K562 (cell line): ENCODE results near the gene SYT1. TPM values are rescaled to one million over a fixed set of nuclear protein-coding genes. Genes with fewer than 3 reads are reported as not detected.

Experiments used
- ATAC-seq: fragments of 200-7000 bp; cut with Tn5 transposase; 3 replicates; pipeline ENCODE4 v1.9.1; 2020; ENCODE audit warnings: moderate library complexity
- BruUV-seq: library from RNA; stranded (reverse); fragments of 400-500 nt; replicated peaks from 2 replicates; lab custom pipeline; 2021; lab: Mats Ljungman, UMichigan
- CTCF ChIA-PET: fragments of 300-600 bp; formaldehyde crosslinking; extraction: SDS; loops from one replicate; lab custom pipeline; 2021; ENCODE audit warnings: low intra/inter-chr PET ratio; lab: Yijun Ruan, JAX
- POLR2A ChIA-PET: fragments of 300-600, 350-650 bp; sonication (Branson Sonifier 250); formaldehyde crosslinking; extraction: SDS; loops from one replicate; lab custom pipeline; 2021; ENCODE audit warnings: antibody characterized with exemption, inconsistent platforms; lab: Yijun Ruan, JAX
- DNase-seq, 4 experiments: peaks; one replicate each; pipeline versions ENCODE4 v3.0.0 to v3.0.0-alpha.2; 2011 to 2018; ENCODE audit warnings: low spot score in 3 of 4, mixed read lengths in 3 of 4; ENCODE audit errors: extremely low read depth in 1 of 4
- FAIRE-seq: peaks from 2 replicates; lab custom pipeline; 2011; peaks lifted over from hg19 to GRCh38; lab: Jason Lieb, UNC
- H2AFZ ChIP-seq: 2 replicates; pipeline ENCODE4 v1.6.0; 2011; ENCODE audit warnings: low read depth, low read length, control low read depth, inconsistent platforms
- H3K27ac ChIP-seq: fragments of 200-600 bp; 3 replicates; pipeline ENCODE4 v1.8.0; 2011; ENCODE audit warnings: low read depth, mild to moderate bottlenecking, control low read depth, inconsistent platforms, low read length, moderate library complexity, mixed read lengths; ENCODE audit errors: extremely low read depth
- H3K27me3 ChIP-seq, 2 experiments: fragments of 300-600 bp in 1 of 2; 2 replicates in 1 of 2; 3 replicates in 1 of 2; pipeline versions ENCODE4 v1.6.0 to v1.8.0; 2011; ENCODE audit warnings: inconsistent platforms in 2 of 2, low read length in 2 of 2, mild to moderate bottlenecking in 1 of 2, mixed read lengths in 1 of 2, moderate library complexity in 1 of 2; ENCODE audit not compliant: control insufficient read depth in 2 of 2, insufficient read depth in 2 of 2
- H3K36me3 ChIP-seq: fragments of 300-600 bp; 3 replicates; pipeline ENCODE4 v1.8.0; 2011; ENCODE audit warnings: mild to moderate bottlenecking, low read length, inconsistent platforms; ENCODE audit not compliant: control insufficient read depth, insufficient read depth
- H3K4me1 ChIP-seq, 2 experiments: fragments of 200-600 bp in 1 of 2; replicated peaks in 1 of 2; 2 replicates in 1 of 2; 3 replicates in 1 of 2; pipeline versions ENCODE4 v1.5.1 to v1.8.0; 2011; ENCODE audit warnings: inconsistent platforms in 2 of 2, low read length in 2 of 2, mild to moderate bottlenecking in 1 of 2, mixed read lengths in 1 of 2, moderate library complexity in 1 of 2; ENCODE audit not compliant: control insufficient read depth in 2 of 2, insufficient read depth in 2 of 2
- H3K4me2 ChIP-seq: 2 replicates; pipeline ENCODE4 v1.6.1; 2011; ENCODE audit warnings: low read length, control low read depth, inconsistent platforms, mixed read lengths; ENCODE audit not compliant: insufficient read depth
- H3K4me3 ChIP-seq: fragments of 200-600 bp; sonication (generic), shearing (Covaris generic); 2 replicates; pipeline ENCODE4 v1.5.1; 2016; ENCODE audit warnings: control low read depth, inconsistent platforms
- H3K79me2 ChIP-seq: fragments of 200-600 bp; 3 replicates; pipeline ENCODE4 v1.8.0; 2011; ENCODE audit warnings: low read length, inconsistent platforms; ENCODE audit not compliant: control insufficient read depth, insufficient read depth
- H3K9ac ChIP-seq, 2 experiments: 2 replicates each; pipeline versions ENCODE4 v1.6.0 to v1.6.1; 2011; ENCODE audit warnings: low read depth in 2 of 2, low read length in 2 of 2, control low read depth in 1 of 2, inconsistent platforms in 1 of 2, mild to moderate bottlenecking in 1 of 2, mixed read lengths in 1 of 2; ENCODE audit not compliant: insufficient read depth in 1 of 2
- H3K9me1 ChIP-seq: one replicate; pipeline ENCODE4 v1.6.0; 2011; ENCODE audit warnings: inconsistent platforms, mild to moderate bottlenecking, low read length, moderate library complexity; ENCODE audit not compliant: control insufficient read depth, insufficient read depth
- H3K9me3 ChIP-seq: replicated peaks from 2 replicates; pipeline ENCODE4 v1.5.1; 2011; ENCODE audit warnings: low read depth, low read length, inconsistent platforms; ENCODE audit not compliant: control insufficient read depth, insufficient read depth
- H4K20me1 ChIP-seq: replicated peaks from 2 replicates; pipeline ENCODE4 v1.6.1; 2011; ENCODE audit warnings: low read length, inconsistent platforms, mixed read lengths; ENCODE audit not compliant: control insufficient read depth, insufficient read depth
- EZH2 ChIP-seq: IDR thresholded peaks from 2 replicates; pipeline ENCODE4 v1.6.1; 2012; ENCODE audit warnings: low read depth, mild to moderate bottlenecking, inconsistent platforms, low read length, borderline replicate concordance
- POLR2A ChIP-seq: fragments of 450-650 bp; conservative IDR thresholded peaks from 2 replicates; pipeline ENCODE4 v1.6.1; 2016
- SPI1 ChIP-seq: IDR thresholded peaks from 2 replicates; pipeline ENCODE4 v1.6.1; 2011; ENCODE audit warnings: low read depth, low read length, control low read depth, borderline replicate concordance
- WGBS: fragments of 100-300 bp; shearing (Covaris generic); methylation state at CpG from one replicate; pipeline ENCODE4 v1.1.6; 2016; ENCODE audit warnings: low coverage, mixed read lengths; ENCODE audit not compliant: insufficient coverage; ENCODE audit errors: missing lambda C conversion rate; 5-methylcytosine and 5-hydroxymethylcytosine counted together
- in situ Hi-C: fragments of 300-500 bp; cut with MboI; formaldehyde crosslinking; loops from 4 replicates; pipeline ENCODE4 v1.15.0; 2018; ENCODE audit warnings: inconsistent platforms, mixed read lengths
- intact Hi-C: fragments of 100-400 bp; cut with micrococcal nuclease; formaldehyde crosslinking; loops from 2 replicates; pipeline ENCODE4 v1.14.2; 2022
- polyA plus RNA-seq, 8 experiments: library from polyadenylated mRNA; depleted of rRNA in 4 of 8; stranded (reverse) in 5 of 8; unstranded in 3 of 8; fragments of >200 nt; fragmentation: Nextera tagmentation in 2 of 8; fragmentation: Illumina TruSeq in 1 of 8; extraction: Ambion mirVana in 2 of 8; extraction: Trizol in 1 of 8; gene quantifications; 2 replicates each; pipeline versions ENCODE4 v1.2.1 to v1.2.3, GENCODE V29; 2011 to 2014; ENCODE audit warnings: inconsistent platforms in 1 of 8, missing spikeins in 1 of 8
- total RNA-seq, 7 experiments: library from RNA; depleted of rRNA in 6 of 7; stranded (reverse); fragments of >200 nt in 6 of 7; fragmentation: Illumina TruSeq in 2 of 7; extraction: Trizol in 2 of 7; gene quantifications; 2 replicates each; pipeline versions ENCODE4 v1.2.1 to v1.2.3, GENCODE V29; 2011 to 2021; ENCODE audit warnings: low replicate concordance in 1 of 7
- TF ChIP-seq, protein P1 (sequence below): fragments of 250-450 bp; sonication (Bioruptor Pico); IDR thresholded peaks from 2 replicates; pipeline ENCODE4 v1.8.0; 2022; ENCODE audit warnings: moderate library complexity, mild to moderate bottlenecking, inconsistent platforms
- TF ChIP-seq, protein P2 (sequence below): fragments of 250-450 bp; sonication (Bioruptor Pico); IDR thresholded peaks from 2 replicates; pipeline ENCODE4 v1.4.0; 2020; ENCODE audit warnings: mild to moderate bottlenecking
- TF ChIP-seq, protein P3 (sequence below): sonication (generic); formaldehyde crosslinking; IDR thresholded peaks from 2 replicates; pipeline ENCODE4 v1.8.0; 2022; ENCODE audit warnings: missing genetic modification reagents, mild to moderate bottlenecking, borderline replicate concordance
- TF ChIP-seq, protein P4 (sequence below), 2 experiments: IDR thresholded peaks in 1 of 2; conservative IDR thresholded peaks in 1 of 2; 2 replicates each; pipeline ENCODE4 v1.6.1; 2016; ENCODE audit warnings: low read depth in 2 of 2, mild to moderate bottlenecking in 1 of 2, missing compliant biosample characterization in 1 of 2, missing genetic modification characterization in 1 of 2, moderate library complexity in 1 of 2
- TF ChIP-seq, protein P5 (sequence below): fragments of 200-800 bp; sonication (Bioruptor generic); IDR thresholded peaks from 2 replicates; pipeline ENCODE4 v1.6.1; 2017; ENCODE audit warnings: missing genetic modification characterization, missing compliant biosample characterization

The SYT1 gene
- total and polyA plus RNA-seq, 9 of the 15 experiments (the other 6 are each of a cell fraction or from before 2014, with no cell fraction given) = 0.03 to 0.13 (median 0.07) TPM; not detected in 4

DNA sequence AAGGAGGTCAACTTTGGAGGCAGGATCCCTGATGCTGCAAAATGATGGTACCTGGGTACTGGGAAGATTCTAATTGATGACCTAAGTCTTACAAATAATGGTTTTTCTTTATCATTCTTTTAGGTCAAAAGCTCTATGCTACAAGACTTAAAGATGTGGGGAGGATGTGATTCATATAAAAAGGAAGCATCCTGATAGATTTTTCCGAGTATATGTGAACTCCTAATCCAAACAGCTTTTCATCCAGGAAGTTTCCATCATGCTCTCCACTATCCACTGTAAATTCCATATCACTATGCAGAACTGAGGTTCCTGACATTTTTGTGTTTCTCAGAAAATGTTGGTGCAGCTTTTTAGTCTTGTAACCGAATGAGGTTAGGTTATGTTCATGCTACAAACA, 533.0 kb downstream of the SYT1 start:
- no TSS peak for BruUV-seq
- POLR2A ChIA-PET = no interaction called here
- Histone ChIP-seq H2AFZ (no peak overlapping the region), H3K9me3 (no peaks in the 10 kb centered on the region), H3K9ac (no peak overlapping the region), H3K4me1 (no peaks in the 10 kb centered on the region), H3K36me3 (no peaks in the 10 kb centered on the region), H3K9me1 (no peaks in the 10 kb centered on the region), H3K4me2 (no peak overlapping the region), H3K27ac (no peak overlapping the region), H4K20me1 (no peaks in the 10 kb centered on the region), H3K27me3 (no peaks in the 10 kb centered on the region), H3K79me2 (no peaks in the 10 kb centered on the region), H3K4me3 (no peak overlapping the region)
- ATAC-seq = no peak
- WGBS = 3% methylated on average over 2 of the region's 2 CpGs
- CTCF ChIA-PET = no interaction called here
- FAIRE-seq = no peak
- in situ Hi-C loops = no loop called here
- DNase-seq = no peak
- TF ChIP-seq POLR2A (no peak), EZH2 (no peak), SPI1 (no peak)
- TF ChIP-seq, protein P1, sequence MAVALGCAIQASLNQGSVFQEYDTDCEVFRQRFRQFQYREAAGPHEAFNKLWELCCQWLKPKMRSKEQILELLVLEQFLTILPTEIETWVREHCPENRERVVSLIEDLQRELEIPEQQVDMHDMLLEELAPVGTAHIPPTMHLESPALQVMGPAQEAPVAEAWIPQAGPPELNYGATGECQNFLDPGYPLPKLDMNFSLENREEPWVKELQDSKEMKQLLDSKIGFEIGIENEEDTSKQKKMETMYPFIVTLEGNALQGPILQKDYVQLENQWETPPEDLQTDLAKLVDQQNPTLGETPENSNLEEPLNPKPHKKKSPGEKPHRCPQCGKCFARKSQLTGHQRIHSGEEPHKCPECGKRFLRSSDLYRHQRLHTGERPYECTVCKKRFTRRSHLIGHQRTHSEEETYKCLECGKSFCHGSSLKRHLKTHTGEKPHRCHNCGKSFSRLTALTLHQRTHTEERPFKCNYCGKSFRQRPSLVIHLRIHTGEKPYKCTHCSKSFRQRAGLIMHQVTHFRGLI = no peak
- TF ChIP-seq, protein P2, sequence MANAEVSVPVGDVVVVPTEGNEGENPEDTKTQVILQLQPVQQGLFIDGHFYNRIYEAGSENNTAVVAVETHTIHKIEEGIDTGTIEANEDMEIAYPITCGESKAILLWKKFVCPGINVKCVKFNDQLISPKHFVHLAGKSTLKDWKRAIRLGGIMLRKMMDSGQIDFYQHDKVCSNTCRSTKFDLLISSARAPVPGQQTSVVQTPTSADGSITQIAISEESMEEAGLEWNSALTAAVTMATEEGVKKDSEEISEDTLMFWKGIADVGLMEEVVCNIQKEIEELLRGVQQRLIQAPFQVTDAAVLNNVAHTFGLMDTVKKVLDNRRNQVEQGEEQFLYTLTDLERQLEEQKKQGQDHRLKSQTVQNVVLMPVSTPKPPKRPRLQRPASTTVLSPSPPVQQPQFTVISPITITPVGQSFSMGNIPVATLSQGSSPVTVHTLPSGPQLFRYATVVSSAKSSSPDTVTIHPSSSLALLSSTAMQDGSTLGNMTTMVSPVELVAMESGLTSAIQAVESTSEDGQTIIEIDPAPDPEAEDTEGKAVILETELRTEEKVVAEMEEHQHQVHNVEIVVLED (CRISPR knock-in tag) = no peak
- TF ChIP-seq, protein P3, sequence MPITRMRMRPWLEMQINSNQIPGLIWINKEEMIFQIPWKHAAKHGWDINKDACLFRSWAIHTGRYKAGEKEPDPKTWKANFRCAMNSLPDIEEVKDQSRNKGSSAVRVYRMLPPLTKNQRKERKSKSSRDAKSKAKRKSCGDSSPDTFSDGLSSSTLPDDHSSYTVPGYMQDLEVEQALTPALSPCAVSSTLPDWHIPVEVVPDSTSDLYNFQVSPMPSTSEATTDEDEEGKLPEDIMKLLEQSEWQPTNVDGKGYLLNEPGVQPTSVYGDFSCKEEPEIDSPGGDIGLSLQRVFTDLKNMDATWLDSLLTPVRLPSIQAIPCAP (CRISPR knock-in tag) = no peak
- TF ChIP-seq, protein P4, sequence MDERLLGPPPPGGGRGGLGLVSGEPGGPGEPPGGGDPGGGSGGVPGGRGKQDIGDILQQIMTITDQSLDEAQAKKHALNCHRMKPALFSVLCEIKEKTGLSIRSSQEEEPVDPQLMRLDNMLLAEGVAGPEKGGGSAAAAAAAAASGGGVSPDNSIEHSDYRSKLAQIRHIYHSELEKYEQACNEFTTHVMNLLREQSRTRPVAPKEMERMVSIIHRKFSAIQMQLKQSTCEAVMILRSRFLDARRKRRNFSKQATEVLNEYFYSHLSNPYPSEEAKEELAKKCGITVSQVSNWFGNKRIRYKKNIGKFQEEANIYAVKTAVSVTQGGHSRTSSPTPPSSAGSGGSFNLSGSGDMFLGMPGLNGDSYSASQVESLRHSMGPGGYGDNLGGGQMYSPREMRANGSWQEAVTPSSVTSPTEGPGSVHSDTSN (CRISPR knock-in tag; IDR thresholded peaks at IDR 0.05; ENCODE audit: low read depth) = no peak
- TF ChIP-seq, protein P4 (tag; conservative IDR thresholded peaks at IDR 0.05; ENCODE audit: low read depth) = no peak
- TF ChIP-seq, protein P5, sequence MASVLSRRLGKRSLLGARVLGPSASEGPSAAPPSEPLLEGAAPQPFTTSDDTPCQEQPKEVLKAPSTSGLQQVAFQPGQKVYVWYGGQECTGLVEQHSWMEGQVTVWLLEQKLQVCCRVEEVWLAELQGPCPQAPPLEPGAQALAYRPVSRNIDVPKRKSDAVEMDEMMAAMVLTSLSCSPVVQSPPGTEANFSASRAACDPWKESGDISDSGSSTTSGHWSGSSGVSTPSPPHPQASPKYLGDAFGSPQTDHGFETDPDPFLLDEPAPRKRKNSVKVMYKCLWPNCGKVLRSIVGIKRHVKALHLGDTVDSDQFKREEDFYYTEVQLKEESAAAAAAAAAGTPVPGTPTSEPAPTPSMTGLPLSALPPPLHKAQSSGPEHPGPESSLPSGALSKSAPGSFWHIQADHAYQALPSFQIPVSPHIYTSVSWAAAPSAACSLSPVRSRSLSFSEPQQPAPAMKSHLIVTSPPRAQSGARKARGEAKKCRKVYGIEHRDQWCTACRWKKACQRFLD (CRISPR knock-in tag) = no peak
- TF ChIP-seq, all 486 proteins: peak for 0
- intact Hi-C loops = no loop called here
